K562 (cell line): ENCODE measurements around the gene PARD3. TPM values are rescaled to one million over a fixed set of nuclear protein-coding genes. Genes with fewer than 3 reads are reported as not detected.

Experiments used
- ELF2 ChIP-seq: fragments of 250-450 bp; sonication (Bioruptor Pico); IDR thresholded peaks from 2 replicates; pipeline ENCODE4 v1.5.0; 2021; ENCODE audit warnings: mild to moderate bottlenecking
- HNRNPH1 ChIP-seq: fragments of 200-400 bp; formaldehyde crosslinking; optimal IDR thresholded peaks from 2 replicates; pipeline ENCODE3; 2017; ENCODE audit warnings: low read depth, mild to moderate bottlenecking, low read length, moderate library complexity
- polyA plus RNA-seq, 8 experiments: library from polyadenylated mRNA; depleted of rRNA in 4 of 8; stranded (reverse) in 5 of 8; unstranded in 3 of 8; fragments of >200 nt; fragmentation: Nextera tagmentation in 2 of 8; fragmentation: Illumina TruSeq in 1 of 8; extraction: Ambion mirVana in 2 of 8; extraction: Trizol in 1 of 8; gene quantifications; 2 replicates each; pipeline versions ENCODE4 v1.2.1 to v1.2.3, GENCODE V29; 2011 to 2014; ENCODE audit warnings: inconsistent platforms in 1 of 8, missing spikeins in 1 of 8
- total RNA-seq, 7 experiments: library from RNA; depleted of rRNA in 6 of 7; stranded (reverse); fragments of >200 nt in 6 of 7; fragmentation: Illumina TruSeq in 2 of 7; extraction: Trizol in 2 of 7; gene quantifications; 2 replicates each; pipeline versions ENCODE4 v1.2.1 to v1.2.3, GENCODE V29; 2011 to 2021; ENCODE audit warnings: low replicate concordance in 1 of 7
- TF ChIP-seq, protein P1 (sequence below): fragments of 150-350 bp; conservative IDR thresholded peaks from 2 replicates; pipeline ENCODE4 v1.6.1; 2014; ENCODE audit warnings: low read length
- TF ChIP-seq, protein P2 (sequence below): sonication (generic); formaldehyde crosslinking; IDR thresholded peaks from 2 replicates; pipeline ENCODE4 v1.8.1; 2022; ENCODE audit warnings: missing genetic modification reagents
- TF ChIP-seq, protein P3 (sequence below), 2 experiments: fragments of 450-650 bp in 1 of 2; sonication (generic) in 1 of 2; formaldehyde crosslinking; conservative IDR thresholded peaks; 2 replicates each; pipeline versions ENCODE4 v1.4.0 to v1.8.1; 2020 to 2022; ENCODE audit warnings: mild to moderate bottlenecking in 1 of 2, missing genetic modification reagents in 1 of 2
- TF ChIP-seq, protein P4 (sequence below): fragments of 250-450 bp; sonication (Bioruptor Pico); IDR thresholded peaks from 2 replicates; pipeline ENCODE4 v1.8.0; 2022; ENCODE audit warnings: moderate library complexity, mild to moderate bottlenecking, inconsistent platforms

The PARD3 gene
- total and polyA plus RNA-seq, 9 of the 15 experiments (the other 6 are each of a cell fraction or from before 2014, with no cell fraction given) = 2.7 to 11.7 (median 7.7) TPM

DNA sequence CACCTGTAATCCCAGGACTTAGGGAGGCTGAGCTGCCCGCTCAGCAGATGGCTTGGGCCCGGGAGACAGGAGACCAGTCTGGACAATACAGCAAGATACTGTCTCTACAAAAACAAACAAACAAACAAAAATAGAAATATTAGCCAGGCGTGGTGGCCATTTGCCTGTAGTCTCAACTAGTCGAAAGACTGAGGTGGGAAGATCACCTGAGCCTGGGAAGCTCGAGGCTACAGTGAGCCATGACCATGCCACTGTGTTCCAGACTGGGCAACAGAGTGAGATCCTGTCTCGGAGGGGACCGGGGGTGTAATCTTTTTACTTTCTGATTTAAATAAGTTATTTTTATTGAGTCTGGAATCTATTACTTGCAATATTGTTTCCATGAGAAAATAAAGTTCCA, 274.6 kb downstream of the PARD3 start (continued):
- TF ChIP-seq, protein P1, sequence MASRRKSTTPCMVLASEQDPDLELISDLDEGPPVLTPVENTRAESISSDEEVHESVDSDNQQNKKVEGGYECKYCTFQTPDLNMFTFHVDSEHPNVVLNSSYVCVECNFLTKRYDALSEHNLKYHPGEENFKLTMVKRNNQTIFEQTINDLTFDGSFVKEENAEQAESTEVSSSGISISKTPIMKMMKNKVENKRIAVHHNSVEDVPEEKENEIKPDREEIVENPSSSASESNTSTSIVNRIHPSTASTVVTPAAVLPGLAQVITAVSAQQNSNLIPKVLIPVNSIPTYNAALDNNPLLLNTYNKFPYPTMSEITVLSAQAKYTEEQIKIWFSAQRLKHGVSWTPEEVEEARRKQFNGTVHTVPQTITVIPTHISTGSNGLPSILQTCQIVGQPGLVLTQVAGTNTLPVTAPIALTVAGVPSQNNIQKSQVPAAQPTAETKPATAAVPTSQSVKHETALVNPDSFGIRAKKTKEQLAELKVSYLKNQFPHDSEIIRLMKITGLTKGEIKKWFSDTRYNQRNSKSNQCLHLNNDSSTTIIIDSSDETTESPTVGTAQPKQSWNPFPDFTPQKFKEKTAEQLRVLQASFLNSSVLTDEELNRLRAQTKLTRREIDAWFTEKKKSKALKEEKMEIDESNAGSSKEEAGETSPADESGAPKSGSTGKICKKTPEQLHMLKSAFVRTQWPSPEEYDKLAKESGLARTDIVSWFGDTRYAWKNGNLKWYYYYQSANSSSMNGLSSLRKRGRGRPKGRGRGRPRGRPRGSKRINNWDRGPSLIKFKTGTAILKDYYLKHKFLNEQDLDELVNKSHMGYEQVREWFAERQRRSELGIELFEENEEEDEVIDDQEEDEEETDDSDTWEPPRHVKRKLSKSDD = no peak
- TF ChIP-seq ELF2 (CRISPR knock-in tag) (no peak), HNRNPH1 (no peak)
- TF ChIP-seq, protein P2, sequence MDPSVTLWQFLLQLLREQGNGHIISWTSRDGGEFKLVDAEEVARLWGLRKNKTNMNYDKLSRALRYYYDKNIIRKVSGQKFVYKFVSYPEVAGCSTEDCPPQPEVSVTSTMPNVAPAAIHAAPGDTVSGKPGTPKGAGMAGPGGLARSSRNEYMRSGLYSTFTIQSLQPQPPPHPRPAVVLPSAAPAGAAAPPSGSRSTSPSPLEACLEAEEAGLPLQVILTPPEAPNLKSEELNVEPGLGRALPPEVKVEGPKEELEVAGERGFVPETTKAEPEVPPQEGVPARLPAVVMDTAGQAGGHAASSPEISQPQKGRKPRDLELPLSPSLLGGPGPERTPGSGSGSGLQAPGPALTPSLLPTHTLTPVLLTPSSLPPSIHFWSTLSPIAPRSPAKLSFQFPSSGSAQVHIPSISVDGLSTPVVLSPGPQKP (CRISPR knock-in tag) = no peak
- TF ChIP-seq, protein P3, sequence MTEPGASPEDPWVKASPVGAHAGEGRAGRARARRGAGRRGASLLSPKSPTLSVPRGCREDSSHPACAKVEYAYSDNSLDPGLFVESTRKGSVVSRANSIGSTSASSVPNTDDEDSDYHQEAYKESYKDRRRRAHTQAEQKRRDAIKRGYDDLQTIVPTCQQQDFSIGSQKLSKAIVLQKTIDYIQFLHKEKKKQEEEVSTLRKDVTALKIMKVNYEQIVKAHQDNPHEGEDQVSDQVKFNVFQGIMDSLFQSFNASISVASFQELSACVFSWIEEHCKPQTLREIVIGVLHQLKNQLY (CRISPR knock-in tag; conservative IDR thresholded peaks at IDR 0.05) = no peak
- TF ChIP-seq, protein P4, sequence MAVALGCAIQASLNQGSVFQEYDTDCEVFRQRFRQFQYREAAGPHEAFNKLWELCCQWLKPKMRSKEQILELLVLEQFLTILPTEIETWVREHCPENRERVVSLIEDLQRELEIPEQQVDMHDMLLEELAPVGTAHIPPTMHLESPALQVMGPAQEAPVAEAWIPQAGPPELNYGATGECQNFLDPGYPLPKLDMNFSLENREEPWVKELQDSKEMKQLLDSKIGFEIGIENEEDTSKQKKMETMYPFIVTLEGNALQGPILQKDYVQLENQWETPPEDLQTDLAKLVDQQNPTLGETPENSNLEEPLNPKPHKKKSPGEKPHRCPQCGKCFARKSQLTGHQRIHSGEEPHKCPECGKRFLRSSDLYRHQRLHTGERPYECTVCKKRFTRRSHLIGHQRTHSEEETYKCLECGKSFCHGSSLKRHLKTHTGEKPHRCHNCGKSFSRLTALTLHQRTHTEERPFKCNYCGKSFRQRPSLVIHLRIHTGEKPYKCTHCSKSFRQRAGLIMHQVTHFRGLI = no peak
- TF ChIP-seq, all 486 proteins: peak for 0
